ENCODE data around the gene TRABD.

TRABD gene

GRCh38 chr22:50244420-50245213 lies 58.9 kb downstream of the TRABD start, which contains the start of gene TUBGCP6:
Gene TUBGCP6, minus strand, starts transcription at chr22:50245023. Its CDS starts 564 bp downstream, at chr22:50244459.
- peak; percentile 96 to 97 for DNase-seq
- TF ChIP-seq GATA1 (IDR thresholded peaks at IDR 0.05; ENCODE audit: low read depth, low read length) (no peak), POLR2A (IDR thresholded peaks at IDR 0.05; ENCODE audit: low read length) (peak; percentile 86)

DNA sequence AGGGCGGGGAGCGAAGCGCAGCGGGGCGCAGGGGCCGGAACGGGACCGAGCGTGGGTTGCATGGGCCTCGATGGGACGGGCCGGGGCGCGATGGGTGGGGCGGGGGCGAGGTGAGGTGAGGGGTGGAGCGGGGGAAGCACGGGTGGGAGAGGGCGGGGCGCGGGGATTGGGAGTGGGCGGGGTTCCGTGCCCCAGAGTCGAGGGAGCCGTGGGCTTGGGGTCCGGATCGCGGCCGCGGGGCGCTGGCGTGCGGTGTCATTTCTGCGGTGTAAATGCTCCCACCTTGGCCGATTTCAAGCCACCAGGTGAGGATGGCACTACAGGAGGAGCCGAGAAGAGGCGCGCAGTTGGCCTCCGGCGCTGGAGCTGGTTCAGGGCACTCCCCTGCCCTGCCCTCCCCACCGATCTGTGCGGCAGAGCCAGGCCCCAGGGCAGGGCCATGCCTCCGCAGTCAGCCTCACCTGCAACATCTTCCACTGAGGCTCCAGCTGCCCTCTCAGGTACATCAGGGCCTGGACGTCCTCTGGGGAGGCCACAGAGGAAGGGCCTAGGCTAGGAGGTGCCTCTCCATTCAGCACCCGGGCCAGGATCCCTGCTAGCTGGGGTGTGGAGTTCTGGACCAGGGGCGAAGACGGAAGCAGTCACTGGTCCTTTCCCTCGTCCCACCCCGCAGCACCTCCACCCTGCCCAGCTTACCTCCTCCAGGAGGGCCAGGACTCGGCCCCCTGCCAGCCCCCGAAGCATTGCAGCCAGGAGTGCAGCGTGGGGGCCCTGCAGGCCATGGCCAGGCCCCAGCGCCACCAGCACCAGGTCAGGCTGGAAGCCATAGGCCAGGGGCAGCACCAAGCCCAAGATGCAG lies 59.7 kb downstream of the TRABD start:
- TF ChIP-seq POLR2A (IDR thresholded peaks at IDR 0.05; ENCODE audit: low read length), result peak; percentile 25
- TF ChIP-seq GATA1 (IDR thresholded peaks at IDR 0.05; ENCODE audit: low read depth, low read length), result no peak
- DNase-seq, result no peak

- DNase-seq, result peak in 1 of 2 experiments; percentile 28
Measured at GRCh38 chr22:50246242-50247175, 60.8 kb downstream of the TRABD start.

DNA sequence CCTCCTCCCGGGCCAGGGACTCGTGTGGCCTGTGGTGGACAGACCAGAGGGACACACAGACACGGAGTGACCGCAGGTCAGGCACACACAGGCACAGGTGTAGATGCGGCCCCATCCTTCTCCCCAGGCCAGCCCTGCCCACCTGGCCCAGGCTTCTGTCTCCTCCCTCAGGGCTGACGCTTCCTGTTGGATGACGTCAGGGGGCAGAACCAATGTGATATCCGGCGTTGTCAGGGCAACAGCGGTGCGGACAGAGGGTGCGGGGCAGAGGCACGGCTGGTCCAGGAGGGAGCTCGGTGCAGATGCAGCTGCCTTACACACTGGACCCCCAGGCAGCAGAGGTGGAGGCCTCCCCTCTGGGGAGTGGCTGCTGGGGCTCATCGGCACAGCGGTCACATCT lies 62.0 kb downstream of the TRABD start:
- DNase-seq, result peak; percentile 42 to 55
- no peak for TF ChIP-seq POLR2A (IDR thresholded peaks at IDR 0.05; ENCODE audit: low read length)

More at GRCh38 chr22:50246242-50247175, 60.8 kb downstream of the TRABD start:
- TF ChIP-seq GATA1 (IDR thresholded peaks at IDR 0.05; ENCODE audit: low read depth, low read length), result no peak
- no peak for TF ChIP-seq POLR2A (IDR thresholded peaks at IDR 0.05; ENCODE audit: low read length)

DNA sequence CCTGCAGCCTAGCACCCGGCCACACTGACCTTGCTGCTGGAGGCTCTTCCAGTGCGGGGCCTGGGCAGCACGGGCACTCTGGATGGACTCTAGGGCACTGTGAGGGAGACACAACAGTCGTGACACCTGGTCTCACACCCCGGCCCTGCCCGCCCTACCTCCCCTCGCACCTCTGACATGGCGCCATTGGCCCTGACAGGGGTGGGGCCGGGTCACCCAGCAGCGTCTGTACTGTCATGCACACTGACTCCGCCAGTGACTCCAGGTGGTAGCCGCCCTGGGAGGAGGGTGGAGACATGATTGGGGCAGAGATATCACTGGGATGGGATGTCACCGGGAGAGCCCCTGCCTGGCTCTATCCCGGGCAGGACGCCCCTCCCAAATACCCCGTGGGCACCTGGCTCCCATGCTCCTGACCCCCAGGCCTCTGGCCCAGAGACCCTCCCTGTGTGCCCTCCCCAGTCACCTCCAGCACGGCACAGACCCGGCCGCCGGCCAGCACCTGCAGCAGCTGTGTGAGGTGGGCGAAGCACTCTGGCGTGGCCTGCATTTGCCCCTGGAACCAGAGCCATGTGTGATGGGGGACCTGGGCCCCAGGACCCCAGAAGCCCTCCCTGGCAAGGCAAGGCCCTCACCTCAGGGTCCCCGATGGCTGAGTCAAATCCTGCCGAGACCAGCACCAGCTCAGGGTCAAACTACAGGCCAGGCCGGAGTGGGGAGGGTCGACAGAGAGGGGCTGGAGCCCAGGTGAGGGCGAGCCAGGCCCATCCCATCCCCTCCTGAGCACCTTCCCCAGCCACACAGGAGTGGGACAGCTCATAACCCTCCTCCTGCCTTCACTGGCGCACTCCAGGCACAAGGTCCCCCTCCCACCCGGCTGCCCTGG lies 62.7 kb downstream of the TRABD start:
- no peak for DNase-seq
- TF ChIP-seq POLR2A (IDR thresholded peaks at IDR 0.05; ENCODE audit: low read length), result no peak
- TF ChIP-seq GATA1 (IDR thresholded peaks at IDR 0.05; ENCODE audit: low read depth, low read length), result no peak

All from erythroblast (primary cell).